A549 treated with ZK216348 at 1 μM for 4 hours (cell line): Measurements from ENCODE around the gene TP53BP2. TPM values are rescaled to one million over a fixed set of nuclear protein-coding genes. Genes with fewer than 3 reads are reported as not detected.

ENCODE experiments used
- total RNA-seq: library from RNA; stranded (reverse); fragments of 200-300 nt; extraction: Qiagen RNA extraction; gene quantifications from 5 replicates; pipeline ENCODE4 v1.2.3, GENCODE V29; 2022; ENCODE audit warnings: low read depth

The TP53BP2 gene, protein sequence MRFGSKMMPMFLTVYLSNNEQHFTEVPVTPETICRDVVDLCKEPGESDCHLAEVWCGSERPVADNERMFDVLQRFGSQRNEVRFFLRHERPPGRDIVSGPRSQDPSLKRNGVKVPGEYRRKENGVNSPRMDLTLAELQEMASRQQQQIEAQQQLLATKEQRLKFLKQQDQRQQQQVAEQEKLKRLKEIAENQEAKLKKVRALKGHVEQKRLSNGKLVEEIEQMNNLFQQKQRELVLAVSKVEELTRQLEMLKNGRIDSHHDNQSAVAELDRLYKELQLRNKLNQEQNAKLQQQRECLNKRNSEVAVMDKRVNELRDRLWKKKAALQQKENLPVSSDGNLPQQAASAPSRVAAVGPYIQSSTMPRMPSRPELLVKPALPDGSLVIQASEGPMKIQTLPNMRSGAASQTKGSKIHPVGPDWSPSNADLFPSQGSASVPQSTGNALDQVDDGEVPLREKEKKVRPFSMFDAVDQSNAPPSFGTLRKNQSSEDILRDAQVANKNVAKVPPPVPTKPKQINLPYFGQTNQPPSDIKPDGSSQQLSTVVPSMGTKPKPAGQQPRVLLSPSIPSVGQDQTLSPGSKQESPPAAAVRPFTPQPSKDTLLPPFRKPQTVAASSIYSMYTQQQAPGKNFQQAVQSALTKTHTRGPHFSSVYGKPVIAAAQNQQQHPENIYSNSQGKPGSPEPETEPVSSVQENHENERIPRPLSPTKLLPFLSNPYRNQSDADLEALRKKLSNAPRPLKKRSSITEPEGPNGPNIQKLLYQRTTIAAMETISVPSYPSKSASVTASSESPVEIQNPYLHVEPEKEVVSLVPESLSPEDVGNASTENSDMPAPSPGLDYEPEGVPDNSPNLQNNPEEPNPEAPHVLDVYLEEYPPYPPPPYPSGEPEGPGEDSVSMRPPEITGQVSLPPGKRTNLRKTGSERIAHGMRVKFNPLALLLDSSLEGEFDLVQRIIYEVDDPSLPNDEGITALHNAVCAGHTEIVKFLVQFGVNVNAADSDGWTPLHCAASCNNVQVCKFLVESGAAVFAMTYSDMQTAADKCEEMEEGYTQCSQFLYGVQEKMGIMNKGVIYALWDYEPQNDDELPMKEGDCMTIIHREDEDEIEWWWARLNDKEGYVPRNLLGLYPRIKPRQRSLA
- 21.1 to 29.5 TPM (median 25.3 TPM) in 5 replicates for total RNA-seq

DNA sequence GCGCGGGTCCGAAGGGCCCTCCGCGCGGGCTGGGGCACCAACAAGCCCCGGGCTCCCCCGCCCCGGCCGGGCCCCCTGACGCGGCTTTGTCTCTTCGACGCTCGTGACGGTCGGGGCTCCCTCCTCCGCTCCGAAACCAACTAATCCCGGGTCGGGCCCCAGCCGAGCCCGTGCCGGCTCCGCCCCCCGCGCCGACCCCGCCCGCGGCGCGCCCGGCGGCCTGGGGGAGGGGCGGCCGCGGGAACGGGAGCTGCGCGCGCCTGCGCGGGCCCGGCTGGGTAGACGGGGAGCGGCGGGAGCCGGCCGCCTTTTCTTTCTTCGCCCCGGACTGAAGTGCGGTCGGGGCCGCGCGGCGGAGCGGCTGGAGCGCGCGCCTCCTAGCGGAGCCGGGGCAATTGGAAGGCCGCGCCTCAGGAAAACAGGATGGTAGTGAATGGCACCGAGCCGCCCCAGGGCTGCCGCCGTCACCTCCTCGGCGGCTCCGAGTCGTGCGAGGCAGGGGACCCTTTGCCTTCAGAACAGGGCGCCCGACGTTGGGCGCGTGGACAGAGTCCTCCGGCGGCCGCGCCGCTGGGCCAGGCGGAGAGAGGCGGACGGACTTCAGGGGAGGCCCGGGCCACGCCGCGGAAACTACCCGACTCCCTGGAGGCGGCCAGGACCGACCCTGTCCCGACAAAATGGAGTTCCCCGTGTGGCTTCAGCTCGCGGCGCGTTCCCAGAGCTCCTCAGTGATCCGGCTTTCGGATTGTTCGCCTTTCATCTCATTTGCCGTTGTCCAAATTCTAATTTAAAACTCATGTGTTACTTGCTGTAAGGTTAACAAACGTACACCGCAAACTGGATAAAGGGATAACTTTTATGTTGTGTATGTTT is at the start of gene TP53BP2:
Gene TP53BP2, minus strand, starts transcription at position 138 of the 873 bp plus-strand sequence. CDS start 267 bp downstream, outside the sequence.

Other genes with a start within 250 kb of the TP53BP2 start
- 0.48 to 2.2 TPM (median 1.7 TPM) in 5 replicates for gene CAPN8, start 180.2 kb downstream of the TP53BP2 start, total RNA-seq
- gene CAPN2, start 133.4 kb downstream of the TP53BP2 start, total RNA-seq, result 395 to 467 TPM (median 434 TPM) in 5 replicates